ENCODE data around the gene XRCC1. TPM values are rescaled to one million over a fixed set of nuclear protein-coding genes. Genes with fewer than 3 reads are reported as not detected.

XRCC1 gene
- total RNA-seq, 1 experiment from 2014 or later, result 37.4 TPM

- no TSS peak for BruUV-seq (replicated peaks)
- no peak overlapping the region for H3K27ac ChIP-seq (ENCODE audit: low read depth, low read length)
- no peak overlapping the region for H3K9ac ChIP-seq (ENCODE audit: low read length)
- ATAC-seq (no peak), DNase-seq (ENCODE audit: low read depth, low spot score) (no peak)
- H3K4me1 ChIP-seq (ENCODE audit: control insufficient read depth in 1 of 2, insufficient read depth in 2 of 2, low read length in 2 of 2), result no peaks in the 10 kb centered on the region
- ChIA-PET CTCF (no interaction called here), RAD21 (ENCODE audit: low non-redundant PET in 1 of 2, low total read pairs in 2 of 2, uncharacterized antibody in 2 of 2, unreplicated experiment in 2 of 2) (no interaction called here), POLR2A (no interaction called here)
- H3K9me2 ChIP-seq (ENCODE audit: insufficient read depth), result no peaks in the 10 kb centered on the region
- no peak overlapping the region for H3K4me2 ChIP-seq (ENCODE audit: low read length)
- H3K4me3 ChIP-seq (replicated peaks in 1 of 2; ENCODE audit: low read depth in 1 of 2, low read length in 2 of 2), result no peak overlapping the region
- no peaks in the 10 kb centered on the region for H3K27me3 ChIP-seq (ENCODE audit: insufficient read depth, low read length)
- H3K79me2 ChIP-seq (ENCODE audit: insufficient read depth, low read length), result no peaks in the 10 kb centered on the region
- H3K36me3 ChIP-seq (ENCODE audit: control insufficient read depth in 1 of 2, insufficient read depth in 2 of 2, low read length in 2 of 2), result peaks cover 3 to 10% of the 10 kb centered on the region in 2 experiments; a peak in 3 of 4 replicates
- H4K20me1 ChIP-seq (ENCODE audit: insufficient read depth), result no peaks in the 10 kb centered on the region
- TF ChIP-seq JUND (IDR thresholded peaks at IDR 0.05) (no peak), ZFX (IDR thresholded peaks at IDR 0.05) (no peak), POLR2AphosphoS5 (IDR thresholded peaks at IDR 0.05; ENCODE audit: low read depth, low read length) (no peak), RAD21 (IDR thresholded peaks at IDR 0.05; ENCODE audit: low read depth) (no peak), CBX3 (IDR thresholded peaks at IDR 0.05; ENCODE audit: low read depth) (no peak), ELF1 (IDR thresholded peaks at IDR 0.05; ENCODE audit: borderline replicate concordance, low read depth) (no peak), SRF (IDR thresholded peaks at IDR 0.05; ENCODE audit: low read depth) (no peak), CEBPB (IDR thresholded peaks at IDR 0.05; ENCODE audit: low read depth) (no peak), SP1 (IDR thresholded peaks at IDR 0.05; ENCODE audit: low read depth) (no peak), REST (IDR thresholded peaks at IDR 0.05; ENCODE audit: low read depth) (no peak), EZH2 (IDR thresholded peaks at IDR 0.05) (no peak)
- TF ChIP-seq, protein P1, sequence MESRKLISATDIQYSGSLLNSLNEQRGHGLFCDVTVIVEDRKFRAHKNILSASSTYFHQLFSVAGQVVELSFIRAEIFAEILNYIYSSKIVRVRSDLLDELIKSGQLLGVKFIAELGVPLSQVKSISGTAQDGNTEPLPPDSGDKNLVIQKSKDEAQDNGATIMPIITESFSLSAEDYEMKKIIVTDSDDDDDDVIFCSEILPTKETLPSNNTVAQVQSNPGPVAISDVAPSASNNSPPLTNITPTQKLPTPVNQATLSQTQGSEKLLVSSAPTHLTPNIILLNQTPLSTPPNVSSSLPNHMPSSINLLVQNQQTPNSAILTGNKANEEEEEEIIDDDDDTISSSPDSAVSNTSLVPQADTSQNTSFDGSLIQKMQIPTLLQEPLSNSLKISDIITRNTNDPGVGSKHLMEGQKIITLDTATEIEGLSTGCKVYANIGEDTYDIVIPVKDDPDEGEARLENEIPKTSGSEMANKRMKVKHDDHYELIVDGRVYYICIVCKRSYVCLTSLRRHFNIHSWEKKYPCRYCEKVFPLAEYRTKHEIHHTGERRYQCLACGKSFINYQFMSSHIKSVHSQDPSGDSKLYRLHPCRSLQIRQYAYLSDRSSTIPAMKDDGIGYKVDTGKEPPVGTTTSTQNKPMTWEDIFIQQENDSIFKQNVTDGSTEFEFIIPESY (IDR thresholded peaks at IDR 0.05; ENCODE audit: extremely low read depth, insufficient replicate concordance, low read length), result no peak
- TF ChIP-seq, protein P2, sequence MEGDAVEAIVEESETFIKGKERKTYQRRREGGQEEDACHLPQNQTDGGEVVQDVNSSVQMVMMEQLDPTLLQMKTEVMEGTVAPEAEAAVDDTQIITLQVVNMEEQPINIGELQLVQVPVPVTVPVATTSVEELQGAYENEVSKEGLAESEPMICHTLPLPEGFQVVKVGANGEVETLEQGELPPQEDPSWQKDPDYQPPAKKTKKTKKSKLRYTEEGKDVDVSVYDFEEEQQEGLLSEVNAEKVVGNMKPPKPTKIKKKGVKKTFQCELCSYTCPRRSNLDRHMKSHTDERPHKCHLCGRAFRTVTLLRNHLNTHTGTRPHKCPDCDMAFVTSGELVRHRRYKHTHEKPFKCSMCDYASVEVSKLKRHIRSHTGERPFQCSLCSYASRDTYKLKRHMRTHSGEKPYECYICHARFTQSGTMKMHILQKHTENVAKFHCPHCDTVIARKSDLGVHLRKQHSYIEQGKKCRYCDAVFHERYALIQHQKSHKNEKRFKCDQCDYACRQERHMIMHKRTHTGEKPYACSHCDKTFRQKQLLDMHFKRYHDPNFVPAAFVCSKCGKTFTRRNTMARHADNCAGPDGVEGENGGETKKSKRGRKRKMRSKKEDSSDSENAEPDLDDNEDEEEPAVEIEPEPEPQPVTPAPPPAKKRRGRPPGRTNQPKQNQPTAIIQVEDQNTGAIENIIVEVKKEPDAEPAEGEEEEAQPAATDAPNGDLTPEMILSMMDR (IDR thresholded peaks at IDR 0.05 in 2 of 3, conservative IDR thresholded peaks at IDR 0.05 in 1 of 3; ENCODE audit: borderline replicate concordance in 1 of 3, insufficient read depth in 1 of 3, low read depth in 2 of 3, low read length in 2 of 3), result no peak
- no peak overlapping the region for H2AFZ ChIP-seq (ENCODE audit: low read depth, low read length, poor library complexity, severe bottlenecking)
- intact Hi-C loops (cut with micrococcal nuclease), result no loop called here
- no peaks in the 10 kb centered on the region for H3K9me3 ChIP-seq (ENCODE audit: control insufficient read depth in 1 of 2, insufficient read depth in 1 of 2, low read depth in 1 of 2, low read length in 2 of 2)
Measured at GRCh38 chr19:43544077-43544476, 31.2 kb downstream of the XRCC1 start.

Measured in HCT116 (cell line).